SK-N-SH (cell line): ENCODE measurements around the gene HSPA9. TPM values are rescaled to one million over a fixed set of nuclear protein-coding genes. Genes with fewer than 3 reads are reported as not detected.

Experiments
- CTCF ChIA-PET: fragments of 300-600, 350-600 bp; formaldehyde crosslinking; extraction: SDS; loops from one replicate; lab custom pipeline; 2021; lab: Yijun Ruan, JAX
- POLR2A ChIA-PET: fragments of 350-600 bp; sonication (Branson Sonifier 250); formaldehyde crosslinking; extraction: SDS; loops from one replicate; lab custom pipeline; 2020; ENCODE audit warnings: antibody characterized with exemption, inconsistent platforms; lab: Yijun Ruan, JAX
- DNase-seq: peaks from one replicate; pipeline ENCODE4 v3.0.0; 2012
- H2AFZ ChIP-seq: fragments of 200-600 bp; sonication (generic); 2 replicates; pipeline ENCODE4 v1.8.1; 2016; ENCODE audit warnings: antibody characterized with exemption, mild to moderate bottlenecking, low read depth
- H3F3A ChIP-seq: fragments of 200-600 bp; sonication (generic); replicated peaks from 2 replicates; pipeline ENCODE3; 2016; ENCODE audit warnings: antibody characterized with exemption, mild to moderate bottlenecking; ENCODE audit not compliant: insufficient read depth
- H3K27ac ChIP-seq, 2 experiments: fragments of 200-500 bp in 1 of 2; fragments of 200-600 bp in 1 of 2; sonication (Bioruptor generic) in 1 of 2; sonication (generic), shearing (Covaris generic) in 1 of 2; 2 replicates each; pipeline versions ENCODE4 v1.5.1 to v1.6.1; 2014 to 2016; ENCODE audit warnings: low read depth in 2 of 2, inconsistent platforms in 1 of 2, low read length in 1 of 2, mild to moderate bottlenecking in 1 of 2, mixed read lengths in 1 of 2
- H3K27me3 ChIP-seq: fragments of 200-600 bp; sonication (generic), shearing (Covaris generic); 2 replicates; pipeline ENCODE4 v1.6.1; 2016; ENCODE audit warnings: mixed run types; ENCODE audit not compliant: insufficient read depth
- H3K36me3 ChIP-seq, 2 experiments: fragments of 200-500 bp in 1 of 2; fragments of 200-600 bp in 1 of 2; sonication (Bioruptor generic) in 1 of 2; sonication (generic) in 1 of 2; replicated peaks in 1 of 2; 2 replicates each; pipeline versions ENCODE3 to v1.5.1; 2014 to 2016; ENCODE audit warnings: low read length in 1 of 2, mild to moderate bottlenecking in 1 of 2; ENCODE audit not compliant: insufficient read depth in 2 of 2, control insufficient read depth in 1 of 2
- H3K4me1 ChIP-seq, 2 experiments: fragments of 200-500 bp in 1 of 2; fragments of 200-600 bp in 1 of 2; sonication (Bioruptor generic) in 1 of 2; sonication (generic), shearing (Covaris generic) in 1 of 2; 2 replicates each; pipeline versions ENCODE4 v1.5.1 to v1.6.1; 2014 to 2016; ENCODE audit warnings: low read depth in 1 of 2, low read length in 1 of 2, mixed run types in 1 of 2; ENCODE audit not compliant: insufficient read depth in 2 of 2, control insufficient read depth in 1 of 2
- H3K4me2 ChIP-seq: fragments of 200-600 bp; sonication (generic), shearing (Covaris generic); 2 replicates; pipeline ENCODE4 v1.6.1; 2017; ENCODE audit warnings: mixed run types
- H3K4me3 ChIP-seq, 2 experiments: fragments of 200-500 bp in 1 of 2; fragments of 200-600 bp in 1 of 2; sonication (Bioruptor generic) in 1 of 2; sonication (generic), shearing (Covaris generic) in 1 of 2; 2 replicates each; pipeline versions ENCODE4 v1.5.1 to v1.8.1; 2014 to 2016; ENCODE audit warnings: low read depth in 2 of 2, inconsistent platforms in 1 of 2, low read length in 1 of 2, mild to moderate bottlenecking in 1 of 2, mixed read lengths in 1 of 2, moderate library complexity in 1 of 2
- H3K79me2 ChIP-seq: fragments of 200-600 bp; sonication (generic); 2 replicates; pipeline ENCODE4 v1.8.1; 2017; ENCODE audit warnings: mild to moderate bottlenecking; ENCODE audit not compliant: insufficient read depth
- H3K9ac ChIP-seq: fragments of 200-600 bp; sonication (generic); 2 replicates; pipeline ENCODE4 v1.6.1; 2017; ENCODE audit warnings: mixed run types
- H3K9me2 ChIP-seq: fragments of 200-600 bp; sonication (generic); 2 replicates; pipeline ENCODE4 v1.6.1; 2017; ENCODE audit warnings: mixed run types
- H3K9me3 ChIP-seq: fragments of 200-600 bp; sonication (generic); 2 replicates; pipeline ENCODE4 v1.6.1; 2017; ENCODE audit warnings: mixed run types, mild to moderate bottlenecking, moderate library complexity
- H4K20me1 ChIP-seq: fragments of 200-600 bp; sonication (generic); 2 replicates; pipeline ENCODE4 v1.6.1; 2017; ENCODE audit warnings: mild to moderate bottlenecking, mixed run types; ENCODE audit not compliant: insufficient read depth
- ELF1 ChIP-seq: IDR thresholded peaks from 2 replicates; pipeline ENCODE4 v1.4.0; 2012
- EP300 ChIP-seq, 2 experiments: IDR thresholded peaks; 2 replicates each; pipeline versions ENCODE4 v1.4.0 to v1.6.1; 2012; ENCODE audit warnings: borderline replicate concordance in 1 of 2, low read depth in 1 of 2, low read length in 1 of 2
- EZH2phosphoT487 ChIP-seq: fragments of 200-600 bp; sonication (generic); IDR thresholded peaks from 2 replicates; pipeline ENCODE4 v1.6.1; 2017; ENCODE audit warnings: low read depth, mixed run types, mild to moderate bottlenecking, antibody characterized with exemption, moderate library complexity, borderline replicate concordance
- FOSL2 ChIP-seq: IDR thresholded peaks from 2 replicates; pipeline ENCODE4 v1.4.0; 2012; ENCODE audit warnings: low read depth, mild to moderate bottlenecking, moderate library complexity, borderline replicate concordance
- FOXM1 ChIP-seq: IDR thresholded peaks from 2 replicates; pipeline ENCODE4 v1.4.0; 2012; ENCODE audit warnings: low read depth, mild to moderate bottlenecking
- JUND ChIP-seq: IDR thresholded peaks from 2 replicates; pipeline ENCODE4 v1.4.0; 2012
- MEF2A ChIP-seq: IDR thresholded peaks from 2 replicates; pipeline ENCODE4 v1.4.0; 2012; ENCODE audit warnings: low read depth, borderline replicate concordance
- MXI1 ChIP-seq: IDR thresholded peaks from 2 replicates; pipeline ENCODE4 v1.6.1; 2012; ENCODE audit warnings: mild to moderate bottlenecking, low read depth, low read length, improper control_type of control experiment
- NFIC ChIP-seq: IDR thresholded peaks from 2 replicates; pipeline ENCODE4 v1.4.0; 2012; ENCODE audit warnings: borderline replicate concordance
- NRF1 ChIP-seq: IDR thresholded peaks from 2 replicates; pipeline ENCODE4 v1.6.1; 2012; ENCODE audit warnings: low read depth, mild to moderate bottlenecking, low read length
- RAD21 ChIP-seq: IDR thresholded peaks from 2 replicates; pipeline ENCODE4 v1.6.1; 2012; ENCODE audit warnings: mild to moderate bottlenecking, low read length
- RCOR1 ChIP-seq: fragments of 150-350 bp; IDR thresholded peaks from 2 replicates; pipeline ENCODE4 v1.6.1; 2017; ENCODE audit warnings: antibody characterized with exemption, low read length
- RFX5 ChIP-seq: IDR thresholded peaks from 2 replicates; pipeline ENCODE4 v1.6.1; 2012; ENCODE audit warnings: mild to moderate bottlenecking, improper control_type of control experiment, low read length
- RXRA ChIP-seq: IDR thresholded peaks from 2 replicates; pipeline ENCODE4 v1.4.0; 2012; ENCODE audit warnings: low read depth, mild to moderate bottlenecking, borderline replicate concordance
- WGBS: methylation state at CpG from one replicate; pipeline ENCODE4 v1.1.6; 2017; ENCODE audit warnings: low lambda C conversion rate; 5-methylcytosine and 5-hydroxymethylcytosine counted together
- polyA plus RNA-seq, 3 experiments: library from polyadenylated mRNA; depleted of rRNA; stranded (reverse); fragments of >200 nt; gene quantifications; 2 replicates each; pipeline ENCODE4 v1.2.3, GENCODE V29; 2012
- TF ChIP-seq, protein P1 (sequence below): IDR thresholded peaks from 2 replicates; pipeline ENCODE4 v1.4.0; 2012; ENCODE audit warnings: low read depth
- TF ChIP-seq, protein P2 (sequence below): IDR thresholded peaks from 2 replicates; pipeline ENCODE4 v1.6.1; 2012; ENCODE audit warnings: mild to moderate bottlenecking, low read depth, low read length, moderate library complexity
- TF ChIP-seq, protein P3 (sequence below): IDR thresholded peaks from 2 replicates; pipeline ENCODE4 v1.4.0; 2012; ENCODE audit warnings: low read depth, borderline replicate concordance
- TF ChIP-seq, protein P4 (sequence below): IDR thresholded peaks from 2 replicates; pipeline ENCODE4 v1.4.0; 2012; ENCODE audit warnings: low read depth, borderline replicate concordance
- TF ChIP-seq, protein P5 (sequence below): IDR thresholded peaks from 2 replicates; pipeline ENCODE4; 2012

HSPA9 gene
- polyA plus RNA-seq, 1 of the 3 experiments (the other 2 are of a cell fraction): 153 TPM

DNA sequence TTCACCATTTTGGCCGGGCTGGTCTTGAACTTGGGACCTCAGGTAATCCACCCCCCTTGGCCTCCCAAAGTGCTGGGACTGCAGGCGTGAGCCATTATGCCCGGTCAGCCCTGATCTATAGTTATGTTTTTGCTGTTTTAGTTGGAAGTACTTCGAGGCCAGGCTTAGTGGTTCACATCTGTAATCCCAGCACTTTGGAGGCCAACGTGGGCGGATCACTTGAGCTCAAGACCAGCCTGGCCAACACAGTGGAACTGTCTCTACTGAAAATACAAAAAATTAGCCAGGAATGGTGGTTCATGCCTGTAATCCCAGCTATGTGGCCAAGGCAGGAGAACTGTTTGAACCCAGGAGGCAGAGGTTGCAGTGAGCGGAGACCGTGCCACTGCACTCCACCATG, 2.0 kb downstream of the HSPA9 start:
- CTCF ChIA-PET: interaction anchor here (0.8 to 1.2 kb wide), 3 partner anchors 22 to 69 kb away, joined by 3 to 4 read pairs (median 4); no protein-coding TSS in a partner anchor

More for the DNA sequence above, 2.0 kb downstream of the HSPA9 start:
- Histone ChIP-seq H3K4me2 (peak overlapping the region; percentile 84), H3K36me3 (peaks cover 36 to 52% of the 10 kb centered on the region in 2 experiments), H3K79me2 (peaks cover 68% of the 10 kb centered on the region), H3K27ac (peak overlapping the region in 1 of 2 experiments; percentile 98; a peak in 1 of 4 replicates), H2AFZ (no peak overlapping the region), H3K9ac (no peak overlapping the region), H3K4me1 (peaks cover 2 to 10% of the 10 kb centered on the region in 2 experiments; a peak in 2 of 4 replicates), H3F3A (peaks cover 12% of the 10 kb centered on the region), H3K9me3 (no peaks in the 10 kb centered on the region), H3K4me3 (no peak overlapping the region), H4K20me1 (peaks cover 8% of the 10 kb centered on the region), H3K9me2 (no peaks in the 10 kb centered on the region), H3K27me3 (no peaks in the 10 kb centered on the region)
- TF ChIP-seq NFIC: no peak
- TF ChIP-seq EZH2phosphoT487: no peak
- TF ChIP-seq, protein P1, sequence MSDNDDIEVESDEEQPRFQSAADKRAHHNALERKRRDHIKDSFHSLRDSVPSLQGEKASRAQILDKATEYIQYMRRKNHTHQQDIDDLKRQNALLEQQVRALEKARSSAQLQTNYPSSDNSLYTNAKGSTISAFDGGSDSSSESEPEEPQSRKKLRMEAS: no peak
- TF ChIP-seq JUND: no peak
- TF ChIP-seq, protein P2, sequence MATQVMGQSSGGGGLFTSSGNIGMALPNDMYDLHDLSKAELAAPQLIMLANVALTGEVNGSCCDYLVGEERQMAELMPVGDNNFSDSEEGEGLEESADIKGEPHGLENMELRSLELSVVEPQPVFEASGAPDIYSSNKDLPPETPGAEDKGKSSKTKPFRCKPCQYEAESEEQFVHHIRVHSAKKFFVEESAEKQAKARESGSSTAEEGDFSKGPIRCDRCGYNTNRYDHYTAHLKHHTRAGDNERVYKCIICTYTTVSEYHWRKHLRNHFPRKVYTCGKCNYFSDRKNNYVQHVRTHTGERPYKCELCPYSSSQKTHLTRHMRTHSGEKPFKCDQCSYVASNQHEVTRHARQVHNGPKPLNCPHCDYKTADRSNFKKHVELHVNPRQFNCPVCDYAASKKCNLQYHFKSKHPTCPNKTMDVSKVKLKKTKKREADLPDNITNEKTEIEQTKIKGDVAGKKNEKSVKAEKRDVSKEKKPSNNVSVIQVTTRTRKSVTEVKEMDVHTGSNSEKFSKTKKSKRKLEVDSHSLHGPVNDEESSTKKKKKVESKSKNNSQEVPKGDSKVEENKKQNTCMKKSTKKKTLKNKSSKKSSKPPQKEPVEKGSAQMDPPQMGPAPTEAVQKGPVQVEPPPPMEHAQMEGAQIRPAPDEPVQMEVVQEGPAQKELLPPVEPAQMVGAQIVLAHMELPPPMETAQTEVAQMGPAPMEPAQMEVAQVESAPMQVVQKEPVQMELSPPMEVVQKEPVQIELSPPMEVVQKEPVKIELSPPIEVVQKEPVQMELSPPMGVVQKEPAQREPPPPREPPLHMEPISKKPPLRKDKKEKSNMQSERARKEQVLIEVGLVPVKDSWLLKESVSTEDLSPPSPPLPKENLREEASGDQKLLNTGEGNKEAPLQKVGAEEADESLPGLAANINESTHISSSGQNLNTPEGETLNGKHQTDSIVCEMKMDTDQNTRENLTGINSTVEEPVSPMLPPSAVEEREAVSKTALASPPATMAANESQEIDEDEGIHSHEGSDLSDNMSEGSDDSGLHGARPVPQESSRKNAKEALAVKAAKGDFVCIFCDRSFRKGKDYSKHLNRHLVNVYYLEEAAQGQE: no peak
- no peak for TF ChIP-seq RAD21
- TF ChIP-seq FOXM1: no peak
- no peak for TF ChIP-seq FOSL2
- TF ChIP-seq ELF1: no peak
- no peak for TF ChIP-seq MXI1
- no peak for TF ChIP-seq RXRA
- no peak for TF ChIP-seq NRF1
- TF ChIP-seq EP300 (IDR thresholded peaks at IDR 0.05; ENCODE audit: borderline replicate concordance in 1 of 2, low read depth in 1 of 2, low read length in 1 of 2): no peak
- TF ChIP-seq, protein P3, sequence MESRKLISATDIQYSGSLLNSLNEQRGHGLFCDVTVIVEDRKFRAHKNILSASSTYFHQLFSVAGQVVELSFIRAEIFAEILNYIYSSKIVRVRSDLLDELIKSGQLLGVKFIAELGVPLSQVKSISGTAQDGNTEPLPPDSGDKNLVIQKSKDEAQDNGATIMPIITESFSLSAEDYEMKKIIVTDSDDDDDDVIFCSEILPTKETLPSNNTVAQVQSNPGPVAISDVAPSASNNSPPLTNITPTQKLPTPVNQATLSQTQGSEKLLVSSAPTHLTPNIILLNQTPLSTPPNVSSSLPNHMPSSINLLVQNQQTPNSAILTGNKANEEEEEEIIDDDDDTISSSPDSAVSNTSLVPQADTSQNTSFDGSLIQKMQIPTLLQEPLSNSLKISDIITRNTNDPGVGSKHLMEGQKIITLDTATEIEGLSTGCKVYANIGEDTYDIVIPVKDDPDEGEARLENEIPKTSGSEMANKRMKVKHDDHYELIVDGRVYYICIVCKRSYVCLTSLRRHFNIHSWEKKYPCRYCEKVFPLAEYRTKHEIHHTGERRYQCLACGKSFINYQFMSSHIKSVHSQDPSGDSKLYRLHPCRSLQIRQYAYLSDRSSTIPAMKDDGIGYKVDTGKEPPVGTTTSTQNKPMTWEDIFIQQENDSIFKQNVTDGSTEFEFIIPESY: no peak
- TF ChIP-seq, protein P4, sequence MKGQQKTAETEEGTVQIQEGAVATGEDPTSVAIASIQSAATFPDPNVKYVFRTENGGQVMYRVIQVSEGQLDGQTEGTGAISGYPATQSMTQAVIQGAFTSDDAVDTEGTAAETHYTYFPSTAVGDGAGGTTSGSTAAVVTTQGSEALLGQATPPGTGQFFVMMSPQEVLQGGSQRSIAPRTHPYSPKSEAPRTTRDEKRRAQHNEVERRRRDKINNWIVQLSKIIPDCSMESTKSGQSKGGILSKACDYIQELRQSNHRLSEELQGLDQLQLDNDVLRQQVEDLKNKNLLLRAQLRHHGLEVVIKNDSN: no peak
- no peak for TF ChIP-seq RFX5
- TF ChIP-seq RCOR1: no peak
- TF ChIP-seq MEF2A: no peak
- TF ChIP-seq, protein P5, sequence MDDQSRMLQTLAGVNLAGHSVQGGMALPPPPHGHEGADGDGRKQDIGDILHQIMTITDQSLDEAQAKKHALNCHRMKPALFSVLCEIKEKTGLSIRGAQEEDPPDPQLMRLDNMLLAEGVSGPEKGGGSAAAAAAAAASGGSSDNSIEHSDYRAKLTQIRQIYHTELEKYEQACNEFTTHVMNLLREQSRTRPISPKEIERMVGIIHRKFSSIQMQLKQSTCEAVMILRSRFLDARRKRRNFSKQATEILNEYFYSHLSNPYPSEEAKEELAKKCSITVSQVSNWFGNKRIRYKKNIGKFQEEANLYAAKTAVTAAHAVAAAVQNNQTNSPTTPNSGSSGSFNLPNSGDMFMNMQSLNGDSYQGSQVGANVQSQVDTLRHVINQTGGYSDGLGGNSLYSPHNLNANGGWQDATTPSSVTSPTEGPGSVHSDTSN: no peak
- POLR2A ChIA-PET: interaction anchor here (1.0 kb wide), 1 partner anchor 769 kb away, joined by 5 read pairs; no protein-coding TSS in a partner anchor
- DNase-seq: no peak
- WGBS: 80% methylated on average over 7 of the region's 8 CpGs
